GM12875 (cell line): ENCODE measurements around the gene SORD.

ENCODE experiments used
- H3K4me3 ChIP-seq: one replicate; pipeline ENCODE4 v1.5.1; 2011; ENCODE audit warnings: low read depth, low read length, control low read depth
- CTCF ChIP-seq: IDR thresholded peaks from 2 replicates; pipeline ENCODE4 v1.5.1; 2011; ENCODE audit warnings: low read depth, mild to moderate bottlenecking, control low read depth, inconsistent platforms, low read length, moderate library complexity, borderline replicate concordance; ENCODE audit not compliant: insufficient read depth

SORD gene

GRCh38 chr15:45093013-45093412, 70.0 kb downstream of the SORD start:
- no peak overlapping the region for H3K4me3 ChIP-seq
- TF ChIP-seq CTCF, result no peak

GRCh38 chr15:45093622-45094357, 70.8 kb downstream of the SORD start:
- H3K4me3 ChIP-seq, result no peak overlapping the region

GRCh38 chr15:45094358-45094730, 71.3 kb downstream of the SORD start:
- TF ChIP-seq CTCF, result no peak
- no peak overlapping the region for H3K4me3 ChIP-seq

More at GRCh38 chr15:45093622-45094357, 70.8 kb downstream of the SORD start:
- no peak for TF ChIP-seq CTCF

- H3K4me3 ChIP-seq, result no peak overlapping the region
- TF ChIP-seq CTCF, result no peak
Observed at GRCh38 chr15:45095661-45096060, 72.7 kb downstream of the SORD start.

- no peak for TF ChIP-seq CTCF
- H3K4me3 ChIP-seq, result no peak overlapping the region
Observed at GRCh38 chr15:45097466-45097865, 74.5 kb downstream of the SORD start.

GRCh38 chr15:45099549-45100165, 76.7 kb downstream of the SORD start:
- no peak for TF ChIP-seq CTCF
- H3K4me3 ChIP-seq, result no peak overlapping the region
